NCI-H187 treated with DMSO at 0.1 percent for 48 hours (cell line): ENCODE data around the gene ZBTB14.

Experiments
- DNase-seq: peaks from one replicate; lab custom pipeline; 2025; lab: John Stamatoyannopoulos, UW

The ZBTB14 gene, protein sequence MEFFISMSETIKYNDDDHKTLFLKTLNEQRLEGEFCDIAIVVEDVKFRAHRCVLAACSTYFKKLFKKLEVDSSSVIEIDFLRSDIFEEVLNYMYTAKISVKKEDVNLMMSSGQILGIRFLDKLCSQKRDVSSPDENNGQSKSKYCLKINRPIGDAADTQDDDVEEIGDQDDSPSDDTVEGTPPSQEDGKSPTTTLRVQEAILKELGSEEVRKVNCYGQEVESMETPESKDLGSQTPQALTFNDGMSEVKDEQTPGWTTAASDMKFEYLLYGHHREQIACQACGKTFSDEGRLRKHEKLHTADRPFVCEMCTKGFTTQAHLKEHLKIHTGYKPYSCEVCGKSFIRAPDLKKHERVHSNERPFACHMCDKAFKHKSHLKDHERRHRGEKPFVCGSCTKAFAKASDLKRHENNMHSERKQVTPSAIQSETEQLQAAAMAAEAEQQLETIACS

DNA sequence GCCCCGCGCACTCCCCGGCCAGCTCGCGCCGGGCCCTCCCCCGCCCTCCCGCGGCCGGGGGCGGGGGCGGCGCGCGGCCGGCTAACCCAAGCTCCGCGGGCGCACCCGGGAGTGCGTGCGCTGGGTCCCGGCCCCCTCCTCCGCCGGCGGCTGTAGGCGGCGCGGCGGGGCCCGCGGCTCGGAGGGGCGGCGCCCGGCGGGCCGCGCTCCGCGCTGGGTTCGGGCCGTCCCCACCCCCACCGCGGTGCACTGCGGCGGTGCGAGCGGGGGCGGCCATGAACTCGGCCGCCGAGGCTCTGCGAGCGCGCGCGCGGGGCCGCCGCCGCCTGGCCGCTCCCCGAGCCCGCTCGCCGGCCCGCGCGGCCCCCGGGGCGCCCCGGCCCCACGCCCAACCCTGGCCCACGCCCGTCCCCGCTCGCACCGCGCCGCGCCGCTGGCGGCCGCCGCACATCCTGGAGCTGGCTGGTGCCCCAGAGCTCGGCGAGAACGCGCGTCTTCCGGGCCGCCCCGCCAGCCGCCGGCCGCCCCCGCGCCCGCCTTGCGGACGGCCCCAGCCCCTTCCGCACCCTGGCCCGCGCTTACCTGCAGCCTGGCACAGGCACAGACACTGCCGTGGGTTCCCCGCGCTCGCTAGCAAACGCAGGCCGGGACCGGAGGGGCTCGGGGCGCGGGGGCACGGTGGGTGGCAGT, at the start of gene ZBTB14:
Gene ZBTB14 (minus strand): TSS at position 496 of the 690 bp plus-strand sequence. CDS start 2,480 bp downstream, outside the sequence.
- DNase-seq = no peak

DNA sequence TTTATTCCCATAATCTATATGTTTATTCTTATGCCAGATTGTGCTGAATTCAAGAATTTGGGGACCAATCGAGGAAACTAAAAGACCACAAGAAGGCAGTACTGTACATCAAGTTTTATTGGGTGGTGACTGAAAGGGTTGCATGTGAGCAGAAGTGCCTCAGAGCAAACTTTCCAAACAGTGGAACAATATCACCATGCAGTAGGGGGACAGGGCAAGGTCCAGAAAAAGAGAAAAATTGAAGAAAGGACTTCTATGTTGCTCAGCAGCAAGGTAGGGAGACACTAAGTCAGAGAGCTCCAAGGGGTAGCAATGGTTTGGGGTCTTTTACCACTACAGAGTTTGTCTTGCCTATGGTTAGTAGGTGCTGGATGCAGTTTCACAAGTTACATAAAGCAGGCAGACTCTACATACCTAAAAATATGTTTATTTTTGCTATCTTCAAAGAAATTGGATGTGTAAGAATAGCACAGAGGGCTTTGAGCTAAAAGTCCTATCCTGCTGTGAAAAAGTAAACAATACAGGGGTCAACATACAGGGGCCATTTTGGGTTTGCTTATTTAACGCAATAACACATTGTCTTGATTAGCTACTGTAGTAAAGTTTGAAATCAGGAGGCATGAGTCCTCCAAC, 43.8 kb upstream of the ZBTB14 start:
- DNase-seq = no peak

DNA sequence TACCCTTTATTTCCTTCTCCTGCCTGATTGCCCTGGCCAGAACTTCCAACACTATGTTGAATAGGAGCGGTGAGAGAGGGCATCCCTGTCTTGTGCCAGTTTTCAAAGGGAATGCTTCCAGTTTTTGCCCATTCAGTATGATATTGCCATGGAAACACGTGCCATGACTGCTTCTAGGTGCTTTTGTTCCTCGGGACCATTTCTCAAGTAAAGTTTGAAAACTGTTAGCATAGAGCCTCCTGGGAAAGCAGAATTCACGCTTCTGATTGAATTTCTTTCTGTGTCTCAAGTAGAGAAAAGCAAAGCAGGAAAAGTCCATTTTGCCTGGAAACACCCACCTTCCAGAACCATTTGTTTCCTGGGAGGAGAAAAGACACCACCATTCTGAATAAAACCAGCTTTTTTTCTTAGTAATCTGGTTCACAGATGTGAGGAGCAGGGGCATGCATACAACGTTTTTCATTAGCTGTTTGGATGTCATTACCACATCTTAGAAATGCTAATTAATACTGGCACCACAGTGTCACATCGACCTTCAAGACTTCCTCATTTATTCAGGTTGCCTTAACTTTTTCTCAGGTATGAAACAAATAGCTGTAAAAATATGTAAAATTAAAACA, 39.0 kb upstream of the ZBTB14 start:
- DNase-seq = no peak

DNA sequence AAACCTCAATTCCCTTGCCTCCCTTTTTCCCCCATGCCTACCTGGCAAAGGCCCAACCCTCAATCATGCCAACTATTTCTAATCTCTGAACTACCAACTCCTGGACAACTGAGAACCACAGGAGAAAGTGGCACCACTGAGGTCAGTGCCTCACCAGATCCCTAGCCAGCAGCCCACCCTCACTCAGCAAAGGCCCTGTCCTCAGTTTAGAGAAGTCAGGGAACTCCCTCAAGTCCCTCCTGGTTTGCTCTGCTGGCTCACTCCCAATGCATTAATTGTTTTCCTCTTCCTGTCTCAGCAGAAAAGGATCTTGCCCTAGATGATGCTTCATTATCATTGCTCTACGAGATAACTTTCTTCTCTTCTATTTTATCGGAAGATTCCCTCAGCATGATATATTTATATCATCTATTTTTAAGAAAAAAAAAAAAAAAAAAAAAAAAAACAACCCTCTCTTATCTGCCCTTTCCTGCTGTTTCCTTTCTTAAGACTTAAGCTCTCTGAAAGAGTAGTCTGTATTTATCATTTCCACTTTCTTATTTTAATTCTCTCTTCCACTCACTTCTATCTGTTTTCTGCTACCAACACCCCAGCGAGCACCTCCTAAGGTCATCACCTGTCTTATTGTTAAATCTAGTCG, 22.7 kb upstream of the ZBTB14 start:
- no peak for DNase-seq

DNA sequence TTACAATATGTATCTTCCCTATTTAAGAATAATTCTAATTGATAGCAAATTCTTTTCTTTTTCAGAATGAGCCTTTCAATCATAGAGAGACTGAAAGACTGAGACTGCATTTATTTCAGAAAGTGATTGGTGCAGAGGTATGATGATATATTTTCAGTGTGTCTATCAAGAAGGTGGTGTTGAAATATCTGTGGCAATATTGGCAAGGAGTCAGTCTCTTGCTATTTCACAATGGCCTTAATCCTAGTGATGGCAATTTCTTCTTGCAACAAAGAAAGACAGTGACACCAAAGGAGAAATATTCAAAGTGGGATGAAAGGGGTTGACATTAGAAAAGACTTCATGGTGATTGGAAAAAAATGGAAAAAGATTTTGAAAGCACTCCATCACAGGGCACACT, 21.7 kb upstream of the ZBTB14 start:
- DNase-seq = no peak

DNA sequence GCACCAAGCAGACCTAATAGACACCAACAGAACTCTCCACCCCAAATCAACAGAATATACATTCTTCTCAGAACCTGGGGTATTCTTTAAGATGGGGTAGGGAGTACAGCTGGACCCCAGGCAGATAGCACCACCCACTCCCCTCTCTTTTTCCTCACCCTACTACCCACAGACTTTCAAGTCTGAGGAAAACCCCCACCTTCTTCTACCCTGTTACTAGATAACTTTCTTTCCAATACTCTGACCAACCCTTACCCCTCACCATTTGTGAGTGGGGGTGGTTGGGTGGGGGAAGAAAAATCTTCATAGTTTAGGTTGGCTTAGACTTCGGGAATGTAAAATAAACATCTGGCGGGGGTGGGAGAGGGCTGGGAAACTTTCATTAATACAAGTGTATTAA, 20.3 kb upstream of the ZBTB14 start:
- no peak for DNase-seq

DNA sequence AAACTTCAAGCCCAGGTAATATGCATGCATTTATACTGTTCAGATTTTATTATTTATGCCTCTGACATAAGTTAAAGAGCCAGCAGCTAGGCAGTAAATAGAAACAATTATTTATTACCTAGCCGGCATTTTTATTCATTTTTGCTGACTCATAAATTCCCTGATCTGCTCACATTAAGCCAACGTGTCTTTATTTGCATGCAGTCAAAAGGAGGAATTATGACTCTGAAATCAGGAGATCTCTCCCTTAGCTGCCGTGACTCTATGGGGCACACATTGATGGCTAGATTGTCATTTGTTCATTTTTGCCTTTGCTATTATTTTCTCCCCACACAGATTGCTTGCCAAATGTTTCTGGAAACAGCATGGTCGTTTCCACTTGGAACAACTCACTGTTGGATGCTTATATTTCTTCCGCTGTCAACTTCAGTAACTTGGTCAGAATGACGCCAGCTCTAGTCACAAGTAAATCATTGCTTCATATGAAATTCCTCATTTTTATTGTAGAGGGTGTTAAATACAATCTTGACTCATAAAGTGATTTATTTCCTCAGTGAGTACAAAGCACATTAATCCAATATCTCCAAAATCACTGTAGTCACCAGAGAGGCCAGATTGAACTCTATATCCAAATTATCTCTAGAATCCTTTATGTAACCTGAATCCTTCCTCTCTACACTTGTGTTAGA, 15.9 kb upstream of the ZBTB14 start:
- DNase-seq = no peak

DNA sequence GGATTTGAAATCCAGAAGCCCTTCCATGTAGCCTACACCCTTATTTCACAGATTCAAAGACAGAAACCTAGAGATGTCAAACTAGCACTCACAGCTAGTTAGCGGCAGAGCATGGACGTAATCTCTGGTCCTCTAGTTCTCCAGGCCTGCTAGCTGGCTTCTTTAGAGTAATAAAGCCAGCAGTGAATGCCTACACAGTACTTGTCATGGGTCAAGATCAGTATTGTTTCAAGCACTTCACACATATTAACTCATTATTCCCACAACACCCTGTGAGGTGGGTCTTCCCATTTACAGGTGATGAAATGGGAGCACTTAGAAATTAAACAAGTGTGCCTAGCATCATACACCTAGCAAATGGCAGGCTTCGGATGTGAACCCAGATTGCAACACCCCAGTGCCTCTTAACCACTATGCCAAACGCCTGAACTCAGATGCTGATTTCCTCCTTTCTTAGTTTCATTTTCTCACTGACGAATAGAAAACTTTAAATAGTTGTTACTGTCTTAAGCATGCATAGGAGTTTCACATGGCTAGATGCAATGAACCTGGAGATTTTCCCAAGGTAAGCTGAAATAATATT, 14.5 kb upstream of the ZBTB14 start:
- no peak for DNase-seq

DNA sequence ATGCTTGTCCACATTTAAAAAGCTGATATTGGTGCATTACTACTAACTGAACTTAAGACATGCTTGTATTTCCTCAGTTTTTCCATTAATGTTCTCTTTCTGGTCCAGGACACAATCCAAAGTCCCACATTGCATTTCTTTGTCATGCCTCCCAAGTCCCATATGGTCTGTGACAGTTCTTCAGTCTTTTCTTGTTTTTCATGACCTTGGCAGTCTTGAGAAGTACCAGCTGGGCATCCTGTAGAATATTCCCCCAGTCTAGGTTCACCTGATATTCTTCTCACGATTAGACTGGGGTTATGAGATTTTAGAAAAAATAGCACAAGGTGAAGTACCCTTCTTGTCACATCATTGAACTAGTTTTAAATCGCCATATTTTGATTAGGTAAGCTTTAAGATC, 10.3 kb upstream of the ZBTB14 start:
- no peak for DNase-seq

DNA sequence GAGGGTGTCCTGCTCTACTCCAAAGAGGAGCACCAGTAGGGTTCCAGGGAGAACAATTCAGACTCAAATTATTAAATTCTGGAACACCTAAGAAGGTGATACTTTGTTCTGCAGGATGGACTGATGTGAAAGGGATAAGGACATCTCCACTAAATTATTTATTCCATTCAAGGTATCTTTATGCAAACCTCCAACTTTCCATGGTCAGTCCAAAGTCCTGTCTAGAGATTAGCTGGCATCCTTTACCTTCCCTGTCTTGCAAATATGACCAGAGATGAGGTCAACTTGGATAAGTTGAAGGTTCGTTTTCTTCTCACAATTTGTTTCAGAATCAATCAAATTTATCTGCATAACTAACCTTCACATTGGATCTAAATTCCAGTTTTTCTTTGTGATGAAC, 8.7 kb upstream of the ZBTB14 start:
- no peak for DNase-seq

DNA sequence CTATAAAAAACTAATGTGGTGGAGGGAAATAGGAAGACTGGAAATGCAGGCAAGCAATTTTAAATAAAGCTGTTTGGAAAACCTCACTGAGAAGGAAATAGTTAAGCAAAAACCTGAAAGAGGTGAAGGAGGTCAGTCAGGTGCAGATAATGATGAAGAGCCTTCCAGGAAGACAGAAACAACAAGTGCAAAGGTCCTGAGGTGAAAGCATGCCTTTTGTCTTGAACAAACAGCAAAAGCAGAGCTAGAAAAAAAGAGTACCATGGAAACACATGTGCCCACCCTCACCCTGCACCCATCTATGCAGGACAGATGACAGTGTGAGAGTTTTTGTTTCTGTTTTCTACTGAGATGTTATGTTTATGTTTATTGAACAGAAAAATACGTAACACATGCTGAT, 8.1 kb upstream of the ZBTB14 start:
- no peak for DNase-seq

DNA sequence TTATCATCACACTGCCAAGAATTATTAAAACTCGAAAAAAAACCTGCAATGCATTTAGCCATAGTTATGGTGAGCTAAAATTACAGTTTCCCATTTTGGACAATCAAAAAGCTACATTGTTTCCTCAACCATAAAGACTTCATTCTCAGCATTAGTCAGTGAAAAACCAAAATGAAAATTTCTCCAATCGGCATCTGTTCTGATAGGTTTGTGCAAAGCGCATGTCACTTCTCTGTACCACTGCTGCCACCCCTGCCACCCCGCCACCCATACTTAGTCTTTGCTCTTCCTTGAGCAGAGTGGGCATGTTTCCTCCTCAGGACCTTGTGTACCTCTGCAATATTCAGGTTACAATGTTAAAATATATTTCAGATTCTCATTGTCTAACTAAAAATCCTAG, 7.1 kb upstream of the ZBTB14 start:
- DNase-seq = no peak

DNA sequence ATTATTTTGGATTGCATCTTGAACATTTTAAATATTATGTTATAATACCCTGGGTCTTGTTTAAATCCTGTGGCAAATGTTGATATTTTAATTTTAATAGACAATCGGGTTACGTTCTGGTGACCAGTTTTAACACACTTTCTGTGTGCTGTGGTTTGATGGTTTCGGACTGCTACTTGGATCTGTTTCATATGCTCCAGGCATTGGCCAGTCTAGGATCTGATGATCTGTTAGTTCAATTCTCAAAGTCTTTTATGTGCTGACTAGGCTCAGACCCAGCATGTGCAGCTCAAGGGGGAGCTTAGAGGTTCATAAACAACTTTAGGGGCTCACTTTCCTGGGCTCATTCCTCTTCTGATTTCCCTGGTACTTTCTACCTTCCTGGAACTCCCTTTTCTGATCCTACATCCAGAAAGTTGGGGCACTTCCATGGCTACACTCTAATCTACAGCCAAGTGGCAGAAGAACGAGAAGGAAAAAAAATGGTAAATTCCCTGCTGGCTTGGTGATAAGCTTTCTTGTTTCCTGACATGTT, 5.0 kb upstream of the ZBTB14 start:
- no peak for DNase-seq

DNA sequence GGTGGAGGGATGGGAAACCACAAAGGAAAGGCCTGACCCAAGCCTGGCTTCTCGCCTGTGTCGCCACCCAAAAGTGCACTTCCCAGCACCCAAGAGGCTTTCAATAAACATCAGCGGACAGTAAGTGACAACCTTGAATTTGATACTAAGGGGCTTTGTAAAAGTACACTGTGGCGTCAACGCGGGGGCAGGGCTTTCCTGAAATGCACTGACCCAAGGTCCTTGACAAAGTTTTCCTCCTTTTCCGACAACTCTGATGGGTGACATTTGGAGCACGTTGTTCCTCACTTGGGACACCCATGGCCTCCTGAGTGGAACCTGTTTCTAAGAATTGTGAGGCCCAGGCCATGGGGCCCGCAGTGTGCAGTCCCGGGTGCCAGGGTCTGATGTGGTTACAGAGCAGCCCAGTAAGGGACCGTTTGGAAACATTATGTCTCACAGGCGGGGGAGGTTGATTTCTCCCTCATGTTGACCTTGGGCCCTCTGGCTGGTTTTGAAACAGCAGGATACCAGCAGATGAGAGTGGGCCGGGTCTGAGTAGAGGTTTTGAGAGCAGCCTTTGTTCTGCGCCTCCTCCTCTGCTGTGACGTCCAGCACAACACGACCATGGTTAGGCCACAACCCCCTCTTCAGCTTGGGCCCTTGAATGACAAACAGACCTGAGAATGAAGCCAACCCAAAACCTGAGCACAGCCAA, 2.8 kb upstream of the ZBTB14 start:
- DNase-seq = no peak

DNA sequence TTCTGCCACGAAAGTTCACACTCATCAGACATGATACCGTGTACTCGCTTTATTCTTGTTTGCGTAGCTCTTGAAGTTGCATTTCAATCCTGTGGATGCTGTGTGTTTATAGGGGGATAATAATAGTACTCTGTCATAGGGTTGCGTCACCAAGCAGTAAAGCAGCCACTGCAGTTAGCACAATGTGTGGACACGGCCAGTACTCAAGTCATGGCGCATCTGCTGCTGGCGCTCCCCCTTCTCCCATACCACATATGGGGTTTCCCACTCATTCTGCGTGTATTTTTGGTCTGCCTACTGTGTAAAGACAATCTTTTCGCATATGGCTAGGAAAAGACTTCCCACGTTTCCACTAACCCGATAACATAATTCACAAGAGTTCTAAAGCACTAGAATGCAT, 2.1 kb upstream of the ZBTB14 start:
- no peak for DNase-seq

DNA sequence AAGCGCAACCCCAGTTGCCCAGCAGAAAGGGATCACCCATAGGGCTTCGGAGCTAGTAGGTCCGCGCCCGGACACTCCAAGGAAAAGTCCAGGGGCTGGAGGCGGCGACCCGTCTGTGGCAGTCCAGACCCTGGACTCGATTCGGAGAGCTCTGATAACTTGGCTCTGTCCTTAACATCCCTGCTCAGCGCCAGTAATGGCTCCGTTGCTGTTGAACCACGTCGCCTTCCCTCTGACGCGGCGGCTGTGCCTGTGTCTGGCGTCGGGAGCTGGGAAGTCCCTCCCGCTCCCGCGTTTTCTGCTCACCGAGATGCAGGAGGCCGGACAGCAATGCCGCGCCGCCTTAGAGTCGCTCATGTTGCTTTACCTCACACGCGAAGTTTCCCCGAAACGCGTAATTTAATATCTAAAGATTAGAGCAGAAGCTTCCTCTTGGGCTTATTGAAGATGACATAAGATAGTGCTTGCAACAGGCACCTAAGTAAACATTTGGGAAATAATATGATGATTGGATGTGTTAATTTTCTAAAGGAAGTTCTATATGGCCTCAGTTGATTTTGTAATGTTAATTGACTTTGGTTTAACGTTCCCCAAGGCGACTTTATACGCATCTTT, 1.3 kb upstream of the ZBTB14 start:
- peak; percentile 42 for DNase-seq

DNA sequence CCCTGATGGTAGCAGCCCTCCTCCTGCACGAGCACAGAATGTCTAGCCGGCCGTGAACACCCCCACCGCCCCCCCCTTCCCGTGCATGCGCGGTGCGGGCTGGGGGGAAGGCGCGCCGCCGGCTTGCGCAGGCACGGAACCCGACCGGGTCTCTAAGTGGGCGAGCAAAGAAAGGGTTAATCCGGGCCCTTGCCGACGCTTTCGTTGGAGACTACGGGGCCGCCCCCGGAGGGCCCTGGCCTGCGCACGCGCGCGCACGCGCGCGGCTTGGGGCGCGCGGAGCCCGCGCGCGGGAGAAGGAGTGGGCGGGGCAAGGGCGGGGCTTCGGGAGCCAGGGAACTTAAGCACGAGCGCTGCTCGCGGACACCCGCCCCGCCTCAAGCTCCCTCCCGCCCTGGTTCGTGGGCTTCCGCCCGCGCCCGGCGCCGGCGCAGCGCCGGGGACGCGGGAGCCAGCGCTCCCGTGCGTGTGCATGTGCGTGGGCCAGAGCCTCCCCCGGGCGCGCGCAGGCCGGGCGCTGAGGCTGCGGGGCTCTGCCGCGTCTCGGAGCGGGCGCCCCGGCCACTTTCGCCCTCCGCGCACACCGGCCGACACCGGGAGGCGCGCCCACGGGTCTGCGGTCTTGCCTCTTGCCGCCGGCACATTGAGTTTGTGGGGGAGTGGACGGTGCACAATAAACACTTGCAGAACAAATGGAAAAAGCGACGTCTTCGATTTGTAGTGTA, 617 bp upstream of the ZBTB14 start:
- DNase-seq = peak; percentile 38

DNA sequence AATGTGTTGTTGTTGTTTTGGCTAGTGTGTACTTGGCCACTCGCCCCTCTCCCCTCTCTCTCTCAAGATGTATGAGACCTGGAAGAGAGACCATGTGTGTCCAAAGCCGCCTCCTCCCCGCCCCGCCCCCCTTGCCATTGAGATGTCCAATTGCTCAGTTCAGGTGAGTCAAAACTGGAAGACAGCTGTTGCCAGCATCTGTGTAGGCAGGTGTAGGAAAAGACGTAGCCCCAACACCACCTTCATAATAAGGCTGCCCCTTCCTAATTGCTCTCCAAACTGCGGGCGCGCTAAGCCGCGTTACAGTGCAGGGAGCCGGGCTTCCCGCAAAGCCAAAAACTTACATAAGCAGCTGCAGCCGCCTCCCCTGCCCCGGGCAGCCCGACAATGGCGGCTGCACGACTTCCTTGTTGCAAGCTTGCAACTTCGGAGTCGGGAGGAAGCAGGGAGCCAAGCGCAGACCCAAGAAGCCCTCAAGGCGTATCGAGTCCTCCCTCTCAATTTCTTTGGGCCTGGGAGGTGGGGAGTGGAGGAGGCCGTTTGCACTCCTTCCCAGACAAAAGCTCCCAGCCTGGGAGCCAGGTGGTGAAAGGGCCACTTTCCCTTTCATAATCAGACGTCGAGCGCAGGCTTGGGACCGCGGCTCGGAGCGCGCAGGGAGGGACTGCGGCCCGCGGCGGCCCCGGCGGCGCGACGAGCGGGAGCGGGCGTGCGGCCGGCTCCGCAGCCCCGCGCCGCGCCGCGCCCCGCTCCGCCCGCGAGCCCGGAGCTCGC, 882 bp downstream of the ZBTB14 start:
- DNase-seq = no peak
